HG03095 (cell line): ENCODE measurements around the gene MBD6.
"Not testable (repeated sequence)": the region's sequence is repeated elsewhere in the genome, so short reads cannot be mapped to it uniquely, and the experiment has no call there.

Experiments
- ATAC-seq: cut with Tn5 transposase; IDR thresholded peaks from one replicate; pipeline ENCODE4 v1.9.1; 2021; ENCODE audit warnings: moderate library complexity; ENCODE audit not compliant: unreplicated experiment

Gene MBD6

GRCh38 chr12:57488402-57489156 lies 34.0 kb upstream of the MBD6 start:
- no peak for ATAC-seq

- ATAC-seq: no peak
Measured at GRCh38 chr12:57489157-57489641, 33.4 kb upstream of the MBD6 start.

GRCh38 chr12:57490126-57490525 lies 32.5 kb upstream of the MBD6 start:
- ATAC-seq: no peak

GRCh38 chr12:57491393-57492280 lies 31.0 kb upstream of the MBD6 start:
- no peak for ATAC-seq

- ATAC-seq: not testable (repeated sequence)
Measured at GRCh38 chr12:57495051-57495701, 27.4 kb upstream of the MBD6 start.

- ATAC-seq: no peak
Measured at GRCh38 chr12:57496822-57497221, 25.8 kb upstream of the MBD6 start.

- ATAC-seq: no peak
Measured at GRCh38 chr12:57497223-57498131, 25.1 kb upstream of the MBD6 start.

- ATAC-seq: no peak
Measured at GRCh38 chr12:57498132-57498502, 24.5 kb upstream of the MBD6 start.

GRCh38 chr12:57498571-57498970 lies 24.1 kb upstream of the MBD6 start:
- ATAC-seq: no peak

- ATAC-seq: no peak
Measured at GRCh38 chr12:57500213-57500612, 22.4 kb upstream of the MBD6 start.

- ATAC-seq: not testable (repeated sequence)
Measured at GRCh38 chr12:57502311-57502969, 20.2 kb upstream of the MBD6 start.

- ATAC-seq: not testable (repeated sequence)
Measured at GRCh38 chr12:57506541-57506940, 16.1 kb upstream of the MBD6 start.

- not testable (repeated sequence) for ATAC-seq
Measured at GRCh38 chr12:57507796-57508195, 14.8 kb upstream of the MBD6 start.

- no peak for ATAC-seq
Measured at GRCh38 chr12:57511161-57511560, 11.5 kb upstream of the MBD6 start.

GRCh38 chr12:57511588-57512325 lies 10.9 kb upstream of the MBD6 start:
- ATAC-seq: no peak

- ATAC-seq: no peak
Measured at GRCh38 chr12:57512665-57513064, 10.0 kb upstream of the MBD6 start.

GRCh38 chr12:57513266-57513665 lies 9.4 kb upstream of the MBD6 start:
- ATAC-seq: no peak

GRCh38 chr12:57513677-57514076 lies 8.9 kb upstream of the MBD6 start:
- not testable (repeated sequence) for ATAC-seq

GRCh38 chr12:57514246-57514645 lies 8.4 kb upstream of the MBD6 start:
- not testable (repeated sequence) for ATAC-seq
